MM.1S (cell line): ENCODE measurements around the gene ADAMTS17.

Experiments
- DNase-seq: peaks from one replicate; pipeline ENCODE4 v3.0.0-alpha.2; 2015
- H2AFZ ChIP-seq: fragments of 300-600 bp; sonication (generic); 2 replicates; pipeline ENCODE4 v1.6.0; 2016; ENCODE audit warnings: antibody characterized with exemption, low read length
- H3F3A ChIP-seq: fragments of 300-600 bp; sonication (generic); 2 replicates; pipeline ENCODE4 v1.6.1; 2016; ENCODE audit warnings: mild to moderate bottlenecking, antibody characterized with exemption, low read length, moderate library complexity, mixed read lengths; ENCODE audit not compliant: insufficient read depth
- H3K27ac ChIP-seq: fragments of 300-600 bp; sonication (generic); 2 replicates; pipeline ENCODE4 v1.5.1; 2016; ENCODE audit warnings: mild to moderate bottlenecking, low read length
- H3K27me3 ChIP-seq: fragments of 300-600 bp; sonication (generic); replicated peaks from 2 replicates; pipeline ENCODE4 v1.6.0; 2016; ENCODE audit warnings: low read length; ENCODE audit not compliant: insufficient read depth
- H3K36me3 ChIP-seq: fragments of 300-600 bp; sonication (generic); replicated peaks from 2 replicates; pipeline ENCODE4 v1.6.1; 2016; ENCODE audit warnings: mild to moderate bottlenecking, low read length, mixed read lengths; ENCODE audit not compliant: insufficient read depth
- H3K4me1 ChIP-seq: fragments of 300-600 bp; sonication (generic); 2 replicates; pipeline ENCODE4 v1.6.1; 2016; ENCODE audit warnings: low read length, mixed read lengths
- H3K4me2 ChIP-seq: fragments of 300-600 bp; sonication (generic); 2 replicates; pipeline ENCODE4 v1.6.0; 2016; ENCODE audit warnings: low read depth, low read length
- H3K4me3 ChIP-seq: fragments of 300-600 bp; sonication (generic); 2 replicates; pipeline ENCODE4 v1.5.1; 2016; ENCODE audit warnings: low read length, mixed read lengths
- H3K79me2 ChIP-seq: fragments of 300-600 bp; sonication (generic); 2 replicates; pipeline ENCODE4 v1.6.1; 2016; ENCODE audit warnings: mixed run types, low read length, mixed read lengths
- H3K9ac ChIP-seq: fragments of 300-600 bp; sonication (generic); 2 replicates; pipeline ENCODE4 v1.6.1; 2016; ENCODE audit warnings: low read length, mixed read lengths
- H3K9me2 ChIP-seq: fragments of 300-600 bp; sonication (generic); replicated peaks from 2 replicates; pipeline ENCODE4 v1.6.1; 2016; ENCODE audit warnings: mild to moderate bottlenecking, low read length, mixed read lengths; ENCODE audit not compliant: insufficient read depth
- H3K9me3 ChIP-seq: fragments of 300-600 bp; sonication (generic); replicated peaks from 2 replicates; pipeline ENCODE4 v1.6.1; 2016; ENCODE audit warnings: mild to moderate bottlenecking, low read length, mixed read lengths; ENCODE audit not compliant: insufficient read depth
- H4K20me1 ChIP-seq: fragments of 300-600 bp; sonication (generic); 2 replicates; pipeline ENCODE4 v1.6.1; 2016; ENCODE audit warnings: mild to moderate bottlenecking, low read length, moderate library complexity, mixed read lengths; ENCODE audit not compliant: insufficient read depth
- CTCF ChIP-seq: fragments of 300-600 bp; sonication (generic); IDR thresholded peaks from 2 replicates; pipeline ENCODE4 v1.5.1; 2016; ENCODE audit warnings: antibody characterized with exemption, low read length, mixed read lengths
- EZH2 ChIP-seq: fragments of 300-600 bp; sonication (generic); optimal IDR thresholded peaks from 2 replicates; pipeline ENCODE3; 2017; ENCODE audit warnings: low read depth, mild to moderate bottlenecking, antibody characterized with exemption, low read length, mixed read lengths
- EZH2phosphoT487 ChIP-seq: fragments of 300-600 bp; sonication (generic); IDR thresholded peaks from 2 replicates; pipeline ENCODE4 v1.6.1; 2018; ENCODE audit warnings: antibody characterized with exemption, low read length

The ADAMTS17 gene

GRCh38 chr15:100330221-100330620 is 11.6 kb downstream of the ADAMTS17 start:
- Histone ChIP-seq H3K27me3 (no peaks in the 10 kb centered on the region), H3K4me2 (no peak overlapping the region), H3K79me2 (no peaks in the 10 kb centered on the region), H3K9ac (no peak overlapping the region), H3K27ac (no peak overlapping the region), H3K4me3 (no peak overlapping the region), H3K9me3 (no peaks in the 10 kb centered on the region), H4K20me1 (no peaks in the 10 kb centered on the region), H3K4me1 (no peaks in the 10 kb centered on the region), H3K36me3 (no peaks in the 10 kb centered on the region), H3F3A (no peaks in the 10 kb centered on the region), H3K9me2 (no peaks in the 10 kb centered on the region), H2AFZ (no peak overlapping the region)
- DNase-seq: no peak
- TF ChIP-seq CTCF (no peak), EZH2 (no peak), EZH2phosphoT487 (no peak)

DNA sequence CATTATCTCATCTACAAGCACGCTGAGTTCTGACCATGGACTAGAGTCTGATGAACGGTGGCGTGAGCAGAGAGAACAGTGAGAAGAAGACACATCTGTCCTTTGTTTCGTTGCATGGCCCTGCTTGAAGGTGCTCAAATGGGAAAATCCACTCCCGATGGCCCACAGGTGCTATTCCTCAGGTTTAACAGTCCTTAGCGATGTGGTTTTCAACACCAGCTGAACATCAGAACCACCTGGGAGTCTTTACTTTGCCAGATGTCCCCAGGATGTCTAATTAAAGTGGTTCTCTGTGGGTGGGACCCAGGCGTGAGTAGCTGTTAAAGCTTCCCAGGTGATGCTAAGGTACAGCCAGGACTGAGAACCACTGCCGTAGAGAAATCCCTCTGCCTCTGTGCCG is 13.0 kb downstream of the ADAMTS17 start:
- H3K27ac ChIP-seq: no peak overlapping the region

DNA sequence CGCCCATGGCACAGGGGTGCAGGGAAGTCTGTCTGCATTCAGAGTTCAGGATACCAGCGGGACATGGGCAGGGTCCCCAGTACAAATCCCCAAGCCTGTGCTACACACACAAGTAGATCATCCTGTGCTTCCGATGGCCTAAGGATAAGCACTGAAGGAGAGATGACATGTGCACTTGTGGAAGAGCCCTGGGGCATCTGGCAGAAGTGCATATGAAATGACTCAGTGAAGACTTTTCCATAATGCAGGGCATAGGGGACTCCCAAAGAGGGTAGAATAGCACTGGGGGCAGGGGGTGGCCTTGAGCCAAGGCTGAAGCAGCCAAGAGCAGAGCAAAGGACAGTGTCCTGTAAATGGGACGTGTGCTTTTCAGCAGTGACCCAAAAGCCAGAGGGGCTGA is 22.9 kb downstream of the ADAMTS17 start:
- H3F3A ChIP-seq: no peaks in the 10 kb centered on the region
- H4K20me1 ChIP-seq: no peaks in the 10 kb centered on the region
- H3K27me3 ChIP-seq: no peaks in the 10 kb centered on the region
- no peak overlapping the region for H3K27ac ChIP-seq
- no peaks in the 10 kb centered on the region for H3K79me2 ChIP-seq
- H3K36me3 ChIP-seq: no peaks in the 10 kb centered on the region
- no peak for DNase-seq
- no peak overlapping the region for H3K4me2 ChIP-seq
- no peaks in the 10 kb centered on the region for H3K9me2 ChIP-seq
- H3K9ac ChIP-seq: no peak overlapping the region
- H3K9me3 ChIP-seq: no peaks in the 10 kb centered on the region
- H3K4me3 ChIP-seq: no peak overlapping the region
- no peak overlapping the region for H2AFZ ChIP-seq
- TF ChIP-seq EZH2phosphoT487 (no peak), CTCF (no peak), EZH2 (no peak)
- H3K4me1 ChIP-seq: no peaks in the 10 kb centered on the region

More for the DNA sequence above, 13.0 kb downstream of the ADAMTS17 start:
- Histone ChIP-seq H3K9me2 (no peaks in the 10 kb centered on the region), H2AFZ (no peak overlapping the region), H3K9ac (no peak overlapping the region), H3K36me3 (no peaks in the 10 kb centered on the region), H4K20me1 (no peaks in the 10 kb centered on the region), H3K9me3 (no peaks in the 10 kb centered on the region), H3K4me1 (no peaks in the 10 kb centered on the region), H3K4me2 (no peak overlapping the region), H3K27me3 (no peaks in the 10 kb centered on the region), H3K79me2 (no peaks in the 10 kb centered on the region), H3F3A (no peaks in the 10 kb centered on the region), H3K4me3 (no peak overlapping the region)
- no peak for DNase-seq
- TF ChIP-seq CTCF: no peak
- TF ChIP-seq EZH2: no peak
- TF ChIP-seq EZH2phosphoT487: no peak
